ENCODE results near the gene CALB2.

DNA sequence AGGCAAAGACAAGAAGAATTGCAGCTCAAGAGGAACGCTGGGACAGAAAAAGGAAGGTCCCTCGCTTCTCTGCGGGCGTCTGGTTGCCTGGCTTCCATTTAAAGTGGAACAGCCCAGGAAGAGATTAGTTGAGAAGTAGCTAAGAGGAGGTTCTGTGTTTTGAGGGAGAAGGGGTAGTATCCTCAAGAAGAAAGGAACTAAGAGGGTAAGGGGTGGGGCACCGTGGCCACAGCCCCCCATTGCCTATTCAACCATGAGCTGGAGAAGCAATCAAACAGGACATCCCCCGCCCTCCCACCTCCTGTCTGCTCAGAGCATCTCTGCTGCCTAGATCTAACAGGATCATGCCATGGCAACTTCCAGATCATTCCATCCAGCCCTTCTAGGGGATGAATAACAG, 18.1 kb upstream of the CALB2 start:
- TF ChIP-seq, protein P1, sequence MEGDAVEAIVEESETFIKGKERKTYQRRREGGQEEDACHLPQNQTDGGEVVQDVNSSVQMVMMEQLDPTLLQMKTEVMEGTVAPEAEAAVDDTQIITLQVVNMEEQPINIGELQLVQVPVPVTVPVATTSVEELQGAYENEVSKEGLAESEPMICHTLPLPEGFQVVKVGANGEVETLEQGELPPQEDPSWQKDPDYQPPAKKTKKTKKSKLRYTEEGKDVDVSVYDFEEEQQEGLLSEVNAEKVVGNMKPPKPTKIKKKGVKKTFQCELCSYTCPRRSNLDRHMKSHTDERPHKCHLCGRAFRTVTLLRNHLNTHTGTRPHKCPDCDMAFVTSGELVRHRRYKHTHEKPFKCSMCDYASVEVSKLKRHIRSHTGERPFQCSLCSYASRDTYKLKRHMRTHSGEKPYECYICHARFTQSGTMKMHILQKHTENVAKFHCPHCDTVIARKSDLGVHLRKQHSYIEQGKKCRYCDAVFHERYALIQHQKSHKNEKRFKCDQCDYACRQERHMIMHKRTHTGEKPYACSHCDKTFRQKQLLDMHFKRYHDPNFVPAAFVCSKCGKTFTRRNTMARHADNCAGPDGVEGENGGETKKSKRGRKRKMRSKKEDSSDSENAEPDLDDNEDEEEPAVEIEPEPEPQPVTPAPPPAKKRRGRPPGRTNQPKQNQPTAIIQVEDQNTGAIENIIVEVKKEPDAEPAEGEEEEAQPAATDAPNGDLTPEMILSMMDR (conservative IDR thresholded peaks at IDR 0.05; ENCODE audit: low read depth, low read length), result no peak
- TF ChIP-seq EZH2 (IDR thresholded peaks at IDR 0.05; ENCODE audit: borderline replicate concordance, low read depth, low read length, poor library complexity, severe bottlenecking), result no peak

Data from A673 (cell line).